Fibroblast of peridontal ligament (primary cell): ENCODE measurements around the gene EIF4EBP2.

Experiments used
- DNase-seq: peaks from one replicate; pipeline ENCODE4 v3.0.0-alpha.2; 2010; ENCODE audit errors: extremely low read depth

EIF4EBP2 gene

GRCh38 chr10:70459774-70460490, 56.0 kb downstream of the EIF4EBP2 start:
- DNase-seq = no peak

GRCh38 chr10:70461397-70462348, 57.7 kb downstream of the EIF4EBP2 start:
- DNase-seq = peak; percentile 43

DNA sequence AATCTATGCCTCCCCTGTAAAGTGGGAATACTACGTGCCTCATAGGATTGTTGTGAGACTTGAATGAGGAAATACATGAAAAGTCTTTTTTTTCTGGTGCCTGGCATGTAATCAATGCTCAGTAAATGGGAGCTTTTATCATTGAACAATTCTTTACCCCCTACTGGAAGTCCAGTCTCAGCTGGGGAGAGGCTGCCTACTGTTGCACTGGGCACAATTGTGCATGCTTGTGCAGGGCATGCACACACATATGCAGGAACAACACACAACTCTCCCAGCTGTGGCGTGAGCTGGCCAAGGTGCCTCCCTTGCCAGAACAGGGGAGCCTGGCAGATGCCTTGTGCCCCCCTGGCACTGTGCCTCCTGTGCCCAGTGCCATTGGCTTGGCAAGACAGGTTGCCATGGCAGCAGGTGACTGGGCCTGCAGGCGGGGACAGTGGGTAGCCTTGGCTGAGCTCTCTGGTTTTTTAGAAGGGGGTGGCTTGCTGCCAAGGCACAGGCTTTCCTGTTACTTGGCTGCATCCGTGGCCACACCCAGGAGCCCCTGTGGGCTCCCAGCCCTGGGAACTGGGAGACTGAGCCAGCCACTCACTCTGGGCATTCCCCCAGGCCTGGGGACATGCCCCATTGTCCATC, 58.5 kb downstream of the EIF4EBP2 start:
- DNase-seq = no peak

GRCh38 chr10:70465278-70465677, 61.3 kb downstream of the EIF4EBP2 start:
- DNase-seq = no peak

GRCh38 chr10:70465832-70466231, 61.9 kb downstream of the EIF4EBP2 start:
- no peak for DNase-seq

GRCh38 chr10:70466951-70467350, 63.0 kb downstream of the EIF4EBP2 start:
- DNase-seq = no peak

- no peak for DNase-seq
Observed at GRCh38 chr10:70472799-70473454, 69.0 kb downstream of the EIF4EBP2 start.

GRCh38 chr10:70474780-70475179, 70.8 kb downstream of the EIF4EBP2 start:
- no peak for DNase-seq

GRCh38 chr10:70475661-70476060, 71.7 kb downstream of the EIF4EBP2 start:
- DNase-seq = no peak

DNA sequence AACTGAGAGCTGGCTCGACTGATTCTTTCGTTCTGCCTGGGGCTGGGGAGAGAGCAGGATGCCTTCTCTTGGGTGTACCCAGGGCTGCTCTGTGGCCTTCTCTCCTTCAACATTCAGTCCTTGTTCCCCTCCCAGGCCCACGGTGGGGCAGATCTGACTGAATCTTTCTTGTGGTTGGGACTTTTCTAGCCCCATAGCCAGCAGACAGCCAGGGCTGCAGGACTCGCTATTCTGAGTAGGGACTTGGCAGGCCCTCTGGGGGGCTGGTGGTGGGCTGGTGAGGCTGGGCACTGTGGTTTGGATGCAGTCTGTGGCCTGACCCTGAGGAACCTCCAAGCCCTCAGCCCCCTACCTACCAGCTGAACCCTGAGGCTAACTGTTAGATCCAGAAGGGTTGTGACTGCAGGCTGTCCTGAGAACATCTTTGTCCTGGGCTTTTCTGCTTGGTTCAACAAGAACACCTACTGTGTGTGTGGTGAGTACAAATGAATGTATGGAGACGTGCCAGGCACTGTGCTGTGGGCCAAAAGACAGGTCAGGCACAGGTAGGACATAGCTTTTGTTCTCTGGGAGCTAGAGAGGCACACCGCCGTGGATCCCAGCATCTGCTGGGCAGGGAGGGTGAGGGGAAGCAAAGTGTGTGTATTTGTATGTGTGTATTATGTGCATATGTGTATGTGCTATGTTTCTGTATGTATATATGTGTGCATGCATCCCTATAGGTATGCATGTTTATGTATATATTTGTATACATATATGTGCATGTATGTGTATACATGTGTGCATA, 72.5 kb downstream of the EIF4EBP2 start:
- DNase-seq = no peak

GRCh38 chr10:70477661-70478162, 73.8 kb downstream of the EIF4EBP2 start:
- DNase-seq = no peak
